ENCODE measurements around the gene KCND2. TPM values are rescaled to one million over a fixed set of nuclear protein-coding genes. Genes with fewer than 3 reads are reported as not detected.

Gene KCND2
- total RNA-seq, 1 donor from 2014 or later, result 2.9 TPM

DNA sequence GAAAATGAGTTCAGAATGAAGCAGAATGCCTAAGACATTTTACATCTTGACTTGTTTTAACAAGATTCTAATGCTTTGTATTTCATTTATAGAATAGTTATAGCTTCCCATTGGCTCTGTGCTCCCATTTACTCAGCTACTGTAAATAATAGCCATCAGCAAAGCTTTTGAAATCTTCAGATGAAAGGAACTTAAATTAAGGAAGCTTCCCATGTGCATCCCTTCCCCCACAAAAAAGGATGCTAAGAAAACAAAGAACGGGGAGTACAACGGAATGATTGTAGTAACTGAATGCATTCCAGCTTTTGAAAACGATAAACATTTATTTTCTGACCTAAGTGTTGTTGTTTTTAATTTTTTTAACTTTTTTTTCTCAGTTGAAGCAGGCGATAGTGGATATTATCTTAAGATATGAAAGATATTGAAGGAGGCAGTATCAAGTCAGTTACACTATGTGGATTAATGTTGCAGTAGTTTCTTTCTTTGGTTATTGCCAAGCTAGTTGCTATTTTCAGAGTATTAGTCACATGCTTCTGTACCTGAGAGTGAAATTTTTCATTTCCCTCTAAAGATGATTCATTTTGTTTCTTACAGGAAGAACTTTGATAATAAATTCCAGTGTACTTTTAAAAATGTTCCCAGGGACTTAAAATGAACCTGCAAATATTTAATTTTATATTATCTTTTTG, 129.2 kb downstream of the KCND2 start:
- Histone ChIP-seq H3K4me3 (no peak overlapping the region), H2AFZ (replicated peaks) (peak overlapping the region; percentile 70), H3K4me2 (peak overlapping the region; percentile 0), H3K36me3 (no peaks in the 10 kb centered on the region), H3K9me3 (ENCODE audit: low read depth) (no peaks in the 10 kb centered on the region), H3K27ac (no peak overlapping the region), H3K4me1 (peaks cover 24% of the 10 kb centered on the region), H3K79me2 (ENCODE audit: low read depth) (no peaks in the 10 kb centered on the region), H3K27me3 (no peaks in the 10 kb centered on the region), H3F3A (ENCODE audit: low read depth) (no peaks in the 10 kb centered on the region), H4K20me1 (ENCODE audit: low read depth) (no peaks in the 10 kb centered on the region), H3K9ac (no peak overlapping the region)
- H3K9me3 Mint-ChIP-seq, result no peaks in the 10 kb centered on the region
- H3K27ac Mint-ChIP-seq, result no peak overlapping the region
- TF ChIP-seq, protein P1, sequence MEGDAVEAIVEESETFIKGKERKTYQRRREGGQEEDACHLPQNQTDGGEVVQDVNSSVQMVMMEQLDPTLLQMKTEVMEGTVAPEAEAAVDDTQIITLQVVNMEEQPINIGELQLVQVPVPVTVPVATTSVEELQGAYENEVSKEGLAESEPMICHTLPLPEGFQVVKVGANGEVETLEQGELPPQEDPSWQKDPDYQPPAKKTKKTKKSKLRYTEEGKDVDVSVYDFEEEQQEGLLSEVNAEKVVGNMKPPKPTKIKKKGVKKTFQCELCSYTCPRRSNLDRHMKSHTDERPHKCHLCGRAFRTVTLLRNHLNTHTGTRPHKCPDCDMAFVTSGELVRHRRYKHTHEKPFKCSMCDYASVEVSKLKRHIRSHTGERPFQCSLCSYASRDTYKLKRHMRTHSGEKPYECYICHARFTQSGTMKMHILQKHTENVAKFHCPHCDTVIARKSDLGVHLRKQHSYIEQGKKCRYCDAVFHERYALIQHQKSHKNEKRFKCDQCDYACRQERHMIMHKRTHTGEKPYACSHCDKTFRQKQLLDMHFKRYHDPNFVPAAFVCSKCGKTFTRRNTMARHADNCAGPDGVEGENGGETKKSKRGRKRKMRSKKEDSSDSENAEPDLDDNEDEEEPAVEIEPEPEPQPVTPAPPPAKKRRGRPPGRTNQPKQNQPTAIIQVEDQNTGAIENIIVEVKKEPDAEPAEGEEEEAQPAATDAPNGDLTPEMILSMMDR (IDR thresholded peaks at IDR 0.05), result no peak
- TF ChIP-seq EZH2 (IDR thresholded peaks at IDR 0.05), result no peak
- no peak for TF ChIP-seq EZH2phosphoT487 (IDR thresholded peaks at IDR 0.05)
- no peaks in the 10 kb centered on the region for H3K4me1 Mint-ChIP-seq
- no peaks in the 10 kb centered on the region for H3K36me3 Mint-ChIP-seq
- DNase-seq (ENCODE audit: low spot score), result peak; percentile 15
- H3K4me3 Mint-ChIP-seq, result no peak overlapping the region
- H3K27me3 Mint-ChIP-seq (ENCODE audit: insufficient read depth, low read depth), result no peaks in the 10 kb centered on the region

DNA sequence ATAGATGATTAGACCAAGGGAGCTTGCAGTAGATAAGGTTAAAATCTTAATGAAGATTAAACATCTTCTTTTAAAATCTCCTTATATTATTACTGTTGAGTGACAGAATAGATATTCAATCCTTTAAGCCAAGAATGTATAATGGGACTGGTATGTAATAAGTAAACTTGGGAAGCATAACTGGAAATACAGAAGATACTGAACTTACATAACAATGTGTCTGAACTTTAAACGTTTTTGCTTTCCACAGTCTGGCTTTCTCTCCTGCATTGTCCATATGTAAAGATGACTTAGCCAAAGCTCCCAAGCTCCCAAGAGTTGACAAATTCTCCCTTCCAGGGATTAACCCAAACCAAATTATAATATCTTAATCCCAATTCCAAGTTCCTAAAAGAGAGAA, 129.8 kb downstream of the KCND2 start:
- Histone ChIP-seq H3K79me2 (ENCODE audit: low read depth) (no peaks in the 10 kb centered on the region), H3K36me3 (no peaks in the 10 kb centered on the region), H3K9ac (no peak overlapping the region), H3F3A (ENCODE audit: low read depth) (no peaks in the 10 kb centered on the region), H4K20me1 (ENCODE audit: low read depth) (no peaks in the 10 kb centered on the region), H3K27me3 (no peaks in the 10 kb centered on the region), H3K27ac (no peak overlapping the region), H3K9me3 (ENCODE audit: low read depth) (no peaks in the 10 kb centered on the region), H3K4me1 (peaks cover 24% of the 10 kb centered on the region), H3K4me2 (no peak overlapping the region), H2AFZ (replicated peaks) (no peak overlapping the region), H3K4me3 (no peak overlapping the region)
- H3K4me3 Mint-ChIP-seq, result no peak overlapping the region
- no peaks in the 10 kb centered on the region for H3K4me1 Mint-ChIP-seq
- no peaks in the 10 kb centered on the region for H3K36me3 Mint-ChIP-seq
- no peak for TF ChIP-seq EZH2phosphoT487 (IDR thresholded peaks at IDR 0.05)
- no peak for TF ChIP-seq EZH2 (IDR thresholded peaks at IDR 0.05)
- TF ChIP-seq, protein P1 (IDR thresholded peaks at IDR 0.05), result no peak
- DNase-seq (ENCODE audit: low spot score), result no peak
- no peaks in the 10 kb centered on the region for H3K9me3 Mint-ChIP-seq
- no peak overlapping the region for H3K27ac Mint-ChIP-seq
- no peaks in the 10 kb centered on the region for H3K27me3 Mint-ChIP-seq (ENCODE audit: insufficient read depth, low read depth)

DNA sequence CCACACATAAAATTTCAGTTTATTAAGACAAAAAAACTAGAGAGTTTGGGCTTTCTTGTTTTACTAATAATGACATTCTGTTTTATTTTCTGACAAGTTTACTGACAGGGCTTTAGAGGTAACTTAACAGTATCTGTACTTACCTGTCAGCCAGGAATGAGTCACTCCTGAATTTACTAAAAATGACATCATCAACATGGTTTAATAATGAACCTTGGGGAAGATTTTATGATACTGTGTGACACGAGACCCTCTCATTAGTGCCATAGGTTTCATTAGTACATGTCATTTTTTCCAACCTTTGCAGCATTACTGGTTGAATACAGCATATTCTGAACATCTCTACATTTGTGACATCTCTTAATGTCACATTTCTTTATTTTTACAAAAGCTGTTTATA, 131.1 kb downstream of the KCND2 start:
- no peak for DNase-seq (ENCODE audit: low spot score)
- Mint-ChIP-seq H3K36me3 (no peaks in the 10 kb centered on the region), H3K27ac (no peak overlapping the region), H3K4me1 (no peaks in the 10 kb centered on the region), H3K27me3 (ENCODE audit: insufficient read depth, low read depth) (no peaks in the 10 kb centered on the region), H3K9me3 (no peaks in the 10 kb centered on the region), H3K4me3 (no peak overlapping the region)
- no peaks in the 10 kb centered on the region for H3K9me3 ChIP-seq (ENCODE audit: low read depth)
- no peaks in the 10 kb centered on the region for H3K36me3 ChIP-seq
- peaks cover 24% of the 10 kb centered on the region for H3K4me1 ChIP-seq
- H3K27ac ChIP-seq, result no peak overlapping the region
- H3K27me3 ChIP-seq, result no peaks in the 10 kb centered on the region
- H4K20me1 ChIP-seq (ENCODE audit: low read depth), result no peaks in the 10 kb centered on the region
- H3K4me2 ChIP-seq, result no peak overlapping the region
- no peak overlapping the region for H3K4me3 ChIP-seq
- no peak overlapping the region for H2AFZ ChIP-seq (replicated peaks)
- TF ChIP-seq EZH2 (IDR thresholded peaks at IDR 0.05) (no peak), EZH2phosphoT487 (IDR thresholded peaks at IDR 0.05) (no peak)
- TF ChIP-seq, protein P1 (IDR thresholded peaks at IDR 0.05), result no peak
- H3K79me2 ChIP-seq (ENCODE audit: low read depth), result no peaks in the 10 kb centered on the region
- H3K9ac ChIP-seq, result no peak overlapping the region
- H3F3A ChIP-seq (ENCODE audit: low read depth), result no peaks in the 10 kb centered on the region
